ENCODE results near the gene SPAG8.

Gene SPAG8

DNA sequence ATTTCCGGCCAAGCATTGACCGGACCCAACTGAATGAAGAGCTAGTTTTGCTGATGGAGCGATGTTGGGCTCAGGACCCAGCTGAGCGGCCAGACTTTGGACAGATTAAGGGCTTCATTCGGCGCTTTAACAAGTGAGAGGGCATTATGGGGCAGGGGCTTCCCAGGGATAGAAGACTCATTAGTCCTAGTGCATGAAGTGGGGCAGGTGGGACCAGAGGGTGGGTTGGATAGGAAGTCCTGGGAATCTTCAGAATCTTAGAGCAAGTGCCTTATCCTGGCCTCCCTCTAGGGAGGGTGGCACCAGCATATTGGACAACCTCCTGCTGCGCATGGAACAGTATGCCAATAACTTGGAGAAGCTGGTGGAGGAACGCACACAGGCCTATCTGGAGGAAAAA, 6.0 kb downstream of the SPAG8 start:
- no peak for DNase-seq

DNA sequence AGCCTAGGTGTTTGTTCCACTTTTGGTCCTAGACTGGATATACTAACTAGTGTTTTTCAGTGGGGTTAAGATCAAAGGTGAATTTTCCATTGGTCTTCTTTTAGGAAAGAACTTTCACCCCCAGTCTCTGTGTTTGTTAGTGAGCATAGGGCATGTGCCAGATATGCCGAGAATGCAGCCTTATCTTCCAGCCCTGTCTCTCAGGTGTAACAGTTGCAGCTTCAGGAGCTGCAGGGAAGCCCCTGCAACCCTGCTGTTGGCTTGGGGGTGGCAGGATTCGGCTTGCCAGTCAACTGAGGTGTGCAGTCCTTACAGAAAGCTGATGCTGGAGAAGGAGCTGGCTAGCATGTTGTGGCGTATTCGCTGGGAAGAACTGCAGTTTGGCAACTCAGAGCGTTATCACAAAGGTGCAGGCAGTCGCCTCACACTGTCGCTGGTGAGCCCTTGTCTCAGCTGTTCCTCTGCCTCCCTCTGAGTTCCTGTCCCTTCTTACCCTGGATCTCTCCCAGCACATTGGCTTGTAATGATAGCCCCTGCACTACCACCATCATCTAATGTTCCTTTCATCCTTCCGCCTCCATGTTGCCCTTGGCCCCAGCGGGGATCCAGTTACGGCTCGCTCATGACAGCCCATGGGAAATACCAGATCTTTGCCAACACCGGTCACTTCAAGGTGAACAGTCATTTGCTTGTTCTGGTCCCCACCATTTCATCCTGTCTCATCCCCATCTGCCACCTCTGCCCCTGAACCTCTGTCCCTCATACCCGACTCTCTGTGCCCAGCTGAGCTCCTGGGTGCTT, 10.5 kb downstream of the SPAG8 start:
- DNase-seq = no peak

DNA sequence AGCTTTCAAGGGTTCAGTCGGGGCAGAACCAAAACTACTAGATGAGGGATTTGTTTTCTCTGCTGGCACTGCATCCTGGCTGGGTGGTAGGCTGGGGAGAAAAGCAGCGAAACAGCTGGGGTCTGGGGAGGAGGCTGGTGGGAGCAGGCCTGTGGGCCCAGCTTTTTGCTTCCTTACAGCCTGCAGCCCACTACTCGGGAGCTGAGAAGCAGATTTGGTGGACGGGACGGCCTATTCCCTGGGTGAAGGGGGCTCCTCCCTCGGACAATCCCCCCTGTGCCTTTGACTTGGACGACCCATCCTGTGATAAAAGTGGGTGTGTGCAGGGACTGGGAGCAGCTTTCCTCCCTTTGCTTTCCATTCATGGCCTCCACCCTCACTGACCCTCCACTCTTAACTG, 11.5 kb downstream of the SPAG8 start:
- DNase-seq = no peak

DNA sequence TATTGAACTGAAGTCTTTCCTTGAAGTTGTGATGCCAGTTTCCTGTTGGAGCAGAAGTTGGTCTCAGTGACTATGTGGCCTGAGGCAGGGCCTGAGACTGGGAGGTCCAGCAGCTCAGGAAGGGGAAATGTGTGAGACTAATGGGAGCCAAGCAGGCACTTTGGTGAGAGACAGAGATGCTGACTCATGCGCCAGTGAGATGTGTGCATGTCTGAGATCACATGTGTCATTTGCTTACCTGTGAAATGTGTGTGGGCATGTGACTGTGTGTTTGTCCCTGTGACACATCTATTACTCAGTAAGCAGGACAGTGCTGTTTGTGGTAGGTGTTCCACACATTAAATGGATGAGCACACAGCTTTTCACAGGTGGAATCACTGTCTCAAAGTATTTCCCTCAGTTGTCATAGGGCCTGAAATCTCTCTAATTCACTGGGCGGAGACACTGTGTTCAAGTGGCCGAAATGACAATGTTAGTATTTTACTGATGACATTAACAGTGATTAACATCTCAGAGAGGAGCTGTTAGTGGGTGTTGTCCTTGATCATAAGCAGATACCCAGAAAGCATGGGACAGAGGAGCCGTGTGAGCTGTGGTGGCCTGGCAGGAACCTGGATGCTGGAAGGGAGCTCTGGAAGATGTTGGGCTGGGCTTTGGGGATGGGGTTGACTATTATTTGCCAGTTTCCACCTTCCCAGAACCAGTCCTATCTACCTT, 13.2 kb downstream of the SPAG8 start:
- DNase-seq = no peak

- no peak for DNase-seq
Observed at GRCh38 chr9:35797311-35798109, 14.6 kb downstream of the SPAG8 start.

DNA sequence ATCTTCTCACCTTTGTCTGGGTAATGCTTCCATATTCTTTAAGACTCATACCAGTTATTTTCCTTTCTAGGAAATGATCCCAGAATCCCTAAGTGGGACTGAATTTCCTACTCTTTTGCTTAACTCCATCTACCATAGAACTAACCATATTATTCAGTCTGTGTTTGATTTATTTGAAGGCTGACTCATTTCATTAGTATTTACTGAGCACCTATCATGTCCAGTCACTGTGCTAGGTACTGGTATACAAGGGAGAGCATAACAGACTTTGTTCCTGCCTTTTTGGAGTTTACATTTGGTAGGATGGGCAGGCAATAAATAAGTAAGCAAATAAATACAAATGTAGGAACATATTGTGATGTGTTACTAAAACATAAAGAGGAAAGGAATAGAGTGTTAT, 16.4 kb downstream of the SPAG8 start:
- no peak for DNase-seq

DNA sequence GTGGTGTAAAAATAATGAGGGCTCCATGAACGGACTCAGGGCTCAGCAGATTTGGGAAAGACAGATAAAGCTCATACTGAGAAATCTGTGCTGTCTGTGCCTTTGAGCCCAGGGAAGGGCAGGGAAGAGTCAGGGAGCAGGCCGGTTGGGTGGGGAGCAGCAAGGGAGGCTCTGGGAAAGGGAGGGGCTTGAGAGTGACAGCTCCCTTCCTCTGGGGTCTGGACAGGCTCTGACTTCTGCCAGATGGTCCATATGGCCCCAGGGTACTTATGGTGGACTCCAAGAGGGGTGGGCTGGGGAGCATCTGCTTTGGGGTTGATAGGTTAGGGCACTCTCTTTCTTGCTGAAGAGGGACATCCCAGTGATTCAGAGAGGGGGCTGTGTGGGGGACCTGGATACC, 18.6 kb downstream of the SPAG8 start:
- DNase-seq = no peak

DNA sequence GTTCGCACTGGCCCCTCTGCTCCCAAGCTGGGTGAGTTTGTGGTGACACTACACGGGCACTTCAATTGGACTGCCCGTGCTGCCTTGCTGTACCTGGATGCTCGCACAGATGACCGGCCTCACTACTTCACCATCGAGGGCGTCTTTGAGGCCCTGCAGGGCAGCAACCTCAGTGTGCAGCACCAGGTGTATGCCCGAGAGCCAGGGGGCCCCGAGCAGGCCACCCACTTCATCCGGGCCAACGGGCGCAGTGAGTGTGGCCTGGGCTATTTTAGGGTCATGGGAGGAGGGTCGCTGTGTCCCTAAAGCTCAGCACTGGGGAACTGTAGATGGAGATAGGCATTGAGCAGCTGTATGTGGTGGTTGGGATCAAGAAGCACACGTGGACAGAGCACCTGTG, 19.2 kb downstream of the SPAG8 start:
- DNase-seq = no peak

DNA sequence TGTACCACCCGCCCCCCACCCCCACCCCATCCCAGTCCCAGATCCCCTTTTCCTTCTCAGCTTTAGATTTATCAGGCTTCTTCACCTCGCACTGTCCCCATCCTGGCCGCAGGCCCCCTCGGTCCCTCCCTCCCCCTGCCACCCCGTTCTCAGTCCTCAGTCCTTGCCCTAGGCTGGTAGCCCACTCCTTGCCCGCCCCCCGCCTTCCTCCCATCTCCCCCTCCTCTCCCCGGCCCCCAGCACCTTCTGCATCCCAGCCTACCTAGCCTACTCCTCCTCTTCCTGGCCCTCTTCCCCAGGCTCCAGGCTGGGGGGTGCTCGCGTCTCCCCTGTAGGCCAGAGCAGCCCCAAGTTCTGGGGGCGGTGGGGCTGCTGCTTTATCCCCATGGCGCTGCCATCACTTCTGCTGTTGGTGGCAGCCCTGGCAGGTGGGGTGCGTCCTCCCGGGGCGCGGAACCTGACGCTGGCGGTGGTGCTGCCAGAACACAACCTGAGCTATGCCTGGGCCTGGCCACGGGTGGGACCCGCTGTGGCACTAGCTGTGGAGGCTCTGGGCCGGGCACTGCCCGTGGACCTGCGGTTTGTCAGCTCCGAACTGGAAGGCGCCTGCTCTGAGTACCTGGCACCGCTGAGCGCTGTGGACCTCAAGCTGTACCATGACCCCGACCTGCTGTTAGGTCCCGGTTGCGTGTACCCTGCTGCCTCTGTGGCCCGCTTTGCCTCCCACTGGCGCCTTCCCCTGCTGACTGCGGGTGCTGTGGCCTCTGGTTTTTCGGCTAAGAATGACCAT, 19.8 kb downstream of the SPAG8 start:
- DNase-seq = no peak

DNA sequence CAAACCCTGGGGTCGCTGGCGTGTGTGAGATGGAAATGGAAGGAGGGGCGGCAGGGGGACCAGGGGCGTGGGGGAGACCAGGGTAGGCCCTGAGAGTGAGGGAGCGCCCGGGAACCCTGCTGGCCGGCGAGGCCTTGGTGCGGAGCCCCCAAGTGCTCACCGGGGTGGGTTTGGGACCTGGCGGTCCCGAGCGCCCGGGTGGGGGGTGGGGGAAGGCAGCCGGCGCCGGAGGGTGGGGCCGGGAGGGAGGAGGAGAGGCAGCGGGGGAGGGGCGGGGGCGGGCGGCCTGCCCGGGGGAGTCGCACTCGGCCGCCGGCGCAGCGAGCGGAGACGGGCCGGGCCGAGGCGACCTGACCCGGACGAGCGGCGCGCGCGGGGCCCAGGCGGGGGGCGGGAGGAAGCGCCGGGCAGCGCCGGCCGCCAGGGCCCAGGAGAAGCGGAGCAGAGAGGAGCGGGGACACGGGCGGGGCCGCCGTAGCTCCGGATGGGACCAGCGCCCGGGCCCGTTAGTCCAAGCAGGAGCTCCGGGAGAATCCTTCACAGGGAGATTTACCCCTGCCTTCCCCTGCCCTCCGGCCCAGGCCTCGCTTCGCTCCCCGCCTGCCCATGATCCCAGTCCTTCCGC, 20.7 kb downstream of the SPAG8 start, which contains the start of gene NPR2:
Gene NPR2, plus strand, starts transcription at position 295 of the 625 bp plus-strand sequence. CDS start 818 bp downstream, outside the sequence.
- DNase-seq = no peak

DNA sequence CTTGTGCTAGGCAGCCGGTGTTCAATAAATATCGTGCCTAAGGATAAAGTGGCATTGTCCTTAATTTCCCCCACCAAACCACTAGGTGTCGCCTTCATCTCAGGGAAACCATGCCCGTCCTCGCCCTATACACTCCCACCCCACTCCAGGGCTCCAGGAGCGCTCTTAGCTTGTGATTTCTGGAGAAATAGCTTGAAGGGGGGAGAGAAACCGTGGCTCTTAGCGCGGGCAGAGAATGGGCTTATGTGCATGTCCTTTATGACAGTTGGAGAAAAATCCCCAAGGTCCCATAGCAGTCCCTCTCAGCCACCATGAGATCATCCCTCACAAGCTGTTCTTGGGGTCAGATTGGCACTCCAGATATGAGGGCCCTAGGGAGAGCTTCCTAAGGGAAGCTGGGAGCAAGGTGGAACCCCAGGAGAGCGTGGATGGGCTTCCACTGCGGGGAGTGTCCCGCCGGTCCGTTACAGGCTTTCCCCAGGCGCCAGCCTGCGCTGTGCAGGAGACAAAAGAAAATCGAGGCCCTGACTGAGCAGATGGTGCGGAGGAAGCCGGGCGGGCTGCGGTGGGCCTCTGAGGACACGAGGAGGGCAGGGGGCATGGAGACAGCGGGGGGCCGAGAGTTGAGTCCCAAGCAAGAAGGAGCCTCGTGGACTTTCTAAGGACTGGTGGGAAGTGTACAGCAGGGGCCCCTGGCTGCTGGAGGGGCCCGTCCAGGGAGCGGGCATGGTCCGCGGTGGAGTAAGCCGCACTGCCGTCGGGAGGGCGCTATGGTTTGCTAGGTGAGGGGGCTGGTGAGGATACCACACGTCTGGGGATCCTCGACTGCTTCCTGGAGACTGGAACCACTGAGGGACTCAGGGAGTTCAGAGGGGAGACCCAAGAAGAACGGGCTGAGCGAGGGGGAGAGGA, 21.4 kb downstream of the SPAG8 start:
- DNase-seq = peak; percentile 43

- no peak for DNase-seq
Observed at GRCh38 chr9:35790025-35790384, 22.1 kb downstream of the SPAG8 start.

DNA sequence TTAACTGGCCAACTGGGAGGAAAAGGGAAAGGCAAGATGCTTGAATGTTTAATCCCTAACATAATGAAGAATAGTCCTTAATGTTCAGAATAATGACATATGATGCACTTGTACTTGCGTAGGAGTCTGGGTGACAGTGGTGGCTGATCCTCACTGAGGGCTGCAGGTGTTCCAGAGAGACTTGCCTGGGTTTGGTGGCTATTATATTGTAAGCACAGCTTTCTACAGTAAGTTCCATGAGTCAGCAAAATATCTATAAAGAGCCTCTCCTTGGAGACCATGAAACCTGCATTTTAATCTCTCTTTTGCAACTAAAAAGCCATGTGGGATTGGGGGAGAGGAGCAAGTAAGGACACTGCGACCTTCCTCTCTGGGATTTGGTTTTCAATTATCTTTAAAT, 22.5 kb downstream of the SPAG8 start:
- no peak for DNase-seq

DNA sequence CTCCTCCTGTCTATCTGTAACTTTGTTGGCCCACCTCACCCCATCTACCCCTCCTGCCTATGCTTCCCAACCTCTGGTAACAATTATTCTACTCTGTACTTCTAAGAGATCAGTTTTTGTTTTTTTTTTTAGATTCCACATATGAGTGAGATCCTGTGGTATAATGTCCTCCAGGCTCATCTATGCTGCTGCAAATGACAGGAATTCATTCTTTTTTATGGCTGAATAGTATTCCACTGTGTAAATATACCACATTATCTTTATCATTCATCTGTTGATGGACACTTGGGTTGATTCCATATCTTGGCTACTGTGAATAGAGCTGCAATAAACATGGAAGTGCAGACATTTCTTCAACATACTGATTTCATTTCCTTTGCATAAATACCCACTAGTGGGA, 28.6 kb downstream of the SPAG8 start:
- DNase-seq = no peak

GRCh38 chr9:35781066-35781465, 31.0 kb downstream of the SPAG8 start:
- no peak for DNase-seq

GRCh38 chr9:35778496-35778895, 33.6 kb downstream of the SPAG8 start:
- DNase-seq = no peak

DNA sequence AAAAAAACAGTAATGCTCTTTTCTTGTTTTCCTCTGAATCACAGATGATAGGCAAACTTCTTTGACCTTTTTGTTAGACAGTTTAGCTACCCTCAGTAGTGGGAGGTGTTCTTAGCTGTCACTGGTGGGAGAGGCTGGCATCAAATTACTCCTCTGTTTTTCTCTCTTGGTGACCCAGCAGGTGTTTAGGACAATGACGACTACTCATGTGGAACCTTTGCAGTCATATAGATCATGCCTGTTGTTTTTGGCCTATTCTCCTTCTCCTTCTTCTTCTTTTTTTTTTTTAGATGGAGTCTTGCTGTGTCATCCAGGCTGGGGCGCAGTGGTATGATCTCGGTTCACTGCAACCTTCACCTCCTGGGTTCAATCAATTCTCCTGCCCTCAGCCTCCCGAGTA, 36.0 kb downstream of the SPAG8 start:
- DNase-seq = peak; percentile 68

DNA sequence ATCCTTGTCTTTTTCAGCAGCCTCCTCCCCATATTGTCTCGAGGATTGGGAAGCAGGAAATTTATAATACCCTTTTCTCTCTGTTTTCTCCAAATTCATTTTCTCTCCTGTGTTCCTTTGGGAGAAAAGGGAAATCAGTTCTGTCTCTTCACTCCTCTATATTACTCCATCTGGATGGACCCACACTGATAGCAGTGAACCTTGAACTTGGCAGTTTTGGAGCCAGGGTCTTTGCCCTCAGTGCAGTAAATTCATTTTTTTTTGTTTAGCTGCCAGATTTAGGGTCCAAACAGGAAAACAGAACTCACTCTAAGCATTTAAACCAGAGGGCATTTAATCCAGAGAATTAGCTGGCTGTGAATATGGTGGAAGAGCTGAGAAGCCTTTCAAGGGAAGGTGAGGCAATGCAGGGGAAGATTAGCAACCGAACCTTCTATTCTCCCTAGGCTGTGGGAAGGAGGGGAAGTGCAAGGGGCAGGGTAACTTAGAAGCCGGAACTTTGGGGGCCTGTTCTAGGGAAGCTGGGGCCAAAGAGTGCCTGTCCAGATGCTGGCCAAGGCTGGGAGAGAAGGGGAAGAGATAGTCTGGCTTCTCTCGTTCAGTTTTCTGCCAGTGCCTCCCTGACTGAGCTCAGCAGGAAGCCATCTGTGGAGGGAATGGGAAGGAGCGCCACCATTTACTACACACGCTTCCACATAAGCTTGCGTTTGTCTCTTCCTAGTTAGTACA, 37.0 kb downstream of the SPAG8 start:
- no peak for DNase-seq

- no peak for DNase-seq
Observed at GRCh38 chr9:35771943-35772342, 40.1 kb downstream of the SPAG8 start.

DNA sequence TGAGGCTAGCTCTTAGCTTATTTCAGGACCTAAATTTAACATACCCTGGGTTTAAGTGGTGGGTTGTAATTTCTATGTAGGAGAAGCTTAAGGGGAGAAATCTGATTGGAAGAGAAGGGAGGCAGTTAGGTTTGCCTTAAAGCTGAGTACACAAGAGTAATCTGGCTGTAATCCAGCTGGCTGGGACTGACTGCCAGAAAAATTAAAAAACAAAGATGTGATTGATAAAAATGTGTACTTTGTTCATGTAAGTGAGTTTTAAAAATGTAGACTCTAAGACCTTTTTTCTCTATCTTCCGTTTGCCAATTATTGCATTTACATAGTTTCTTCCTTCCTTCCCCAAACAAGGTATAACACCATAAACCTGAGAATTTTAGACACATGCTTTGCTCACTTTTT, 40.5 kb downstream of the SPAG8 start:
- DNase-seq = no peak

GRCh38 chr9:35771075-35771433, 41.0 kb downstream of the SPAG8 start:
- no peak for DNase-seq

Measured in NCI-H526 treated with DMSO at 0.1 percent for 48 hours (cell line).